Fibroblast of lung (primary cell): Measurements from ENCODE around the gene ZNF608.

Experiments used
- EZH2 ChIP-seq: IDR thresholded peaks from 2 replicates; pipeline ENCODE4 v1.5.1; 2012; ENCODE audit warnings: low read length, control low read depth, mild to moderate bottlenecking; ENCODE audit errors: missing control alignments
- TF ChIP-seq, protein P1 (sequence below), 2 donors: IDR thresholded peaks in 1 of 2; conservative IDR thresholded peaks in 1 of 2; 1 replicate in 1 of 2; 2 replicates in 1 of 2; pipeline ENCODE4 v1.5.1; 2011 to 2012; ENCODE audit warnings: low read length in 2 of 2, control low read depth in 1 of 2, inconsistent platforms in 1 of 2, low read depth in 1 of 2, mild to moderate bottlenecking in 1 of 2

DNA sequence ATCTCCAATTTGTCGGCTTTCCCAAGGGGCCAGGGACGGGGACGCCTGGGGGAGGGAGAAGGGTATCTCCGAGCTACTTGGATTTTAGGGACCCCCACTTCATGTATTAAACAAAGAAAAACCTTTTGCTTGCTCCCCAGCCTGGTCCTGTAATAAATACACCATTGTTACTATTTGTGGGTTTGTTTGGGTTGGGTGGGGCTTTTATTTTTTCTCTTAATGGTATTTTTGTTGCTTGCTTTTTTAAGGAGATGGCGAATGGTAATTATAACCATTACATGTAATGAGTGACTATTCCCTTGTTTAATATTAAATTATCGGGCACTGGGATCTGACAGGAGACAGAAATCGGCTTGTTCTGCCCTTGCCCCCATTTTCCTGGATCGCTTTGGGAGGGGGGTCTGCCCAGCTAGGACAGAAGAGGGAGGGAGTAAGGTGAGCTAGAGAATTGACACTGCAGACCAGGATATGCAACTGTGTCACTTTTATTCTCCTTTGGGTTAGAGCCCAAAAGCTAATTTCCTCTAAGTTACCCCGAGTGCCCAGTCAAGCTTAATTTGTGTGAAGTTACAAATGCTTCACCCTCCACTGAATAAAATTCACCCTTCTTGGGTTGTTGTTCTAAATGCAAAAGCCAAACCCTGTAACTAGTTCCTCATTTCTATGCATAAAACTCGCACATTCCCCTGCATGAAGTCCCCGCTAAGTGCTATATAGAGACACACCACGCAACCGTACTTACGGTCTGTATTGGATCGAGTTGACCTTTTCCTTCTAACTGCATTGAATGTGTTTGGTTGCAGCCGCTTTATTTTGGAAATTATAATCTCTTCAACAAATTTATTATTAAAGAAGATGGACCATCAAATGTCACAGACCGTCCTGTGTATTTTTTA, 1.6 kb upstream of the ZNF608 start:
- TF ChIP-seq, protein P1, sequence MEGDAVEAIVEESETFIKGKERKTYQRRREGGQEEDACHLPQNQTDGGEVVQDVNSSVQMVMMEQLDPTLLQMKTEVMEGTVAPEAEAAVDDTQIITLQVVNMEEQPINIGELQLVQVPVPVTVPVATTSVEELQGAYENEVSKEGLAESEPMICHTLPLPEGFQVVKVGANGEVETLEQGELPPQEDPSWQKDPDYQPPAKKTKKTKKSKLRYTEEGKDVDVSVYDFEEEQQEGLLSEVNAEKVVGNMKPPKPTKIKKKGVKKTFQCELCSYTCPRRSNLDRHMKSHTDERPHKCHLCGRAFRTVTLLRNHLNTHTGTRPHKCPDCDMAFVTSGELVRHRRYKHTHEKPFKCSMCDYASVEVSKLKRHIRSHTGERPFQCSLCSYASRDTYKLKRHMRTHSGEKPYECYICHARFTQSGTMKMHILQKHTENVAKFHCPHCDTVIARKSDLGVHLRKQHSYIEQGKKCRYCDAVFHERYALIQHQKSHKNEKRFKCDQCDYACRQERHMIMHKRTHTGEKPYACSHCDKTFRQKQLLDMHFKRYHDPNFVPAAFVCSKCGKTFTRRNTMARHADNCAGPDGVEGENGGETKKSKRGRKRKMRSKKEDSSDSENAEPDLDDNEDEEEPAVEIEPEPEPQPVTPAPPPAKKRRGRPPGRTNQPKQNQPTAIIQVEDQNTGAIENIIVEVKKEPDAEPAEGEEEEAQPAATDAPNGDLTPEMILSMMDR (conservative IDR thresholded peaks at IDR 0.05 in 1 of 2, IDR thresholded peaks at IDR 0.05 in 1 of 2; ENCODE audit: low read depth in 1 of 2, low read length in 2 of 2), result no peak
- no peak for TF ChIP-seq EZH2
